Measurements from ENCODE around the gene MAP3K14.

DNA sequence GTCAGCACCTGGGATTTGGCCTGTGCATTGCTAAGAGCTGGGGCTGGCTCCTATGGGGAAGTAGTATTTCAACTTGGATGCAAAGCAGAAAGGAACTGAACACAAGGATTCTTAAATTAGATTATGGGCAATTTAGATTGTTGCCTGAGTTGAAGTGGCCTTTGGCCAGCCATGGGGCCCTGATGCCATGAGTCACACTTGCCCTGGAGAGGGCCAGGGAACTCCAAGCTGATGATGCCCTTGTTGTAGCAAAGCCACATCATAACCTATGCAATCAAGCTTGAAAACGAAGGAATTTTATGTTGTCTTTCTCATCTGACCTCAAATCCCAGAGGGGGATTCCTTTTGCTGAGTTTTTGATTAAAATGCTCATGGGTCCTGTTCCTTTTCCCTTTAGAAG, 51.0 kb downstream of the MAP3K14 start:
- TF ChIP-seq TAF1 (IDR thresholded peaks at IDR 0.05; ENCODE audit: low read depth, low read length) (no peak), POLR2A (IDR thresholded peaks at IDR 0.05; ENCODE audit: low read depth, low read length) (no peak)
